IMR-90 (cell line): ENCODE data around the gene DHX40. TPM values are rescaled to one million over a fixed set of nuclear protein-coding genes. Genes with fewer than 3 reads are reported as not detected.

Source experiments
- ATAC-seq: fragments of 200-7000 bp; cut with Tn5 transposase; 2 replicates; pipeline ENCODE4 v1.9.1; 2020; ENCODE audit warnings: low read depth, mild to moderate bottlenecking, moderate library complexity
- BruUV-seq: library from RNA; stranded (reverse); fragments of 400-500 nt; replicated peaks from 2 replicates; lab custom pipeline; 2021; lab: Mats Ljungman, UMichigan
- CTCF ChIA-PET: fragments of 300-600 bp; formaldehyde crosslinking; extraction: SDS; loops from one replicate; lab custom pipeline; 2021; ENCODE audit warnings: antibody characterized with exemption; lab: Yijun Ruan, JAX
- POLR2A ChIA-PET: fragments of 300-600 bp; sonication (Branson Sonifier 250); formaldehyde crosslinking; loops from one replicate; lab custom pipeline; 2022; ENCODE audit warnings: antibody characterized with exemption; ENCODE audit not compliant: unreplicated experiment; lab: Charles Lee
- DNase-seq: peaks from one replicate; pipeline ENCODE4 v3.0.0; 2013
- H2AFZ ChIP-seq: replicated peaks from 2 replicates; pipeline ENCODE3; 2013; ENCODE audit warnings: low read length, mild to moderate bottlenecking; ENCODE audit not compliant: poor library complexity
- H2AK5ac ChIP-seq: 2 replicates; pipeline ENCODE4 v1.6.1; 2013; ENCODE audit warnings: low read depth, low read length, inconsistent platforms
- H2AK9ac ChIP-seq: replicated peaks from 2 replicates; pipeline ENCODE3; 2013; ENCODE audit warnings: mild to moderate bottlenecking, low read depth, low read length, moderate library complexity; ENCODE audit not compliant: poor library complexity
- H2BK120ac ChIP-seq: 2 replicates; pipeline ENCODE4 v1.6.1; 2013; ENCODE audit warnings: low read depth, low read length, inconsistent platforms
- H2BK15ac ChIP-seq: 3 replicates; pipeline ENCODE4 v1.6.1; 2013; ENCODE audit warnings: low read depth, low read length, inconsistent platforms
- H2BK20ac ChIP-seq: 2 replicates; pipeline ENCODE4 v1.6.1; 2013; ENCODE audit warnings: low read depth, mild to moderate bottlenecking, inconsistent platforms, low read length, moderate library complexity
- H2BK5ac ChIP-seq: 2 replicates; pipeline ENCODE4 v1.6.1; 2013; ENCODE audit warnings: mild to moderate bottlenecking, low read depth, low read length, inconsistent platforms; ENCODE audit not compliant: poor library complexity, severe bottlenecking
- H3K14ac ChIP-seq: replicated peaks from 2 replicates; pipeline ENCODE4 v1.6.1; 2013; ENCODE audit warnings: low read depth, low read length, inconsistent platforms
- H3K18ac ChIP-seq: 2 replicates; pipeline ENCODE4 v1.6.1; 2013; ENCODE audit warnings: low read depth, low read length, control low read depth
- H3K23ac ChIP-seq: 2 replicates; pipeline ENCODE4 v1.6.1; 2013; ENCODE audit warnings: low read depth, low read length, inconsistent platforms
- H3K27ac ChIP-seq: 2 replicates; pipeline ENCODE4 v1.5.1; 2013; ENCODE audit warnings: mild to moderate bottlenecking, control low read depth, low read length; ENCODE audit not compliant: insufficient read depth
- H3K27me3 ChIP-seq: 2 replicates; pipeline ENCODE4 v1.6.1; 2013; ENCODE audit warnings: low read length; ENCODE audit not compliant: control insufficient read depth, insufficient read depth
- H3K36me3 ChIP-seq: 2 replicates; pipeline ENCODE4 v1.6.1; 2013; ENCODE audit warnings: low read length, mixed read lengths; ENCODE audit not compliant: control insufficient read depth, insufficient read depth
- H3K4ac ChIP-seq: 2 replicates; pipeline ENCODE4 v1.6.1; 2013; ENCODE audit warnings: low read depth, low read length, inconsistent platforms
- H3K4me1 ChIP-seq: 2 replicates; pipeline ENCODE4 v1.6.1; 2013; ENCODE audit warnings: low read length, mixed read lengths; ENCODE audit not compliant: control insufficient read depth, insufficient read depth
- H3K4me2 ChIP-seq: 2 replicates; pipeline ENCODE4 v1.6.1; 2013; ENCODE audit warnings: low read depth, mild to moderate bottlenecking, control low read depth, low read length, moderate library complexity
- H3K4me3 ChIP-seq: 2 replicates; pipeline ENCODE4 v1.5.1; 2013; ENCODE audit warnings: low read depth, mild to moderate bottlenecking, control low read depth, low read length, moderate library complexity; ENCODE audit not compliant: insufficient read depth
- H3K56ac ChIP-seq: 2 replicates; pipeline ENCODE4 v1.6.1; 2013; ENCODE audit warnings: low read length, inconsistent platforms; ENCODE audit not compliant: insufficient read depth; ENCODE audit errors: extremely low read depth
- H3K79me1 ChIP-seq, 2 experiments: 2 replicates each; pipeline ENCODE4 v1.6.1; 2013; ENCODE audit warnings: low read length in 2 of 2, inconsistent platforms in 1 of 2, low read depth in 1 of 2
- H3K9ac ChIP-seq: 2 replicates; pipeline ENCODE4 v1.6.1; 2013; ENCODE audit warnings: low read depth, low read length, control low read depth
- H3K9me1 ChIP-seq: 2 replicates; pipeline ENCODE4 v1.6.1; 2013; ENCODE audit warnings: low read length, inconsistent platforms; ENCODE audit not compliant: insufficient read depth
- H3K9me3 ChIP-seq: 2 replicates; pipeline ENCODE4 v1.6.1; 2013; ENCODE audit warnings: low read length; ENCODE audit not compliant: control insufficient read depth, insufficient read depth
- H4K20me1 ChIP-seq: 2 replicates; pipeline ENCODE4 v1.6.1; 2013; ENCODE audit warnings: low read length, inconsistent platforms; ENCODE audit not compliant: insufficient read depth
- H4K5ac ChIP-seq: 2 replicates; pipeline ENCODE4 v1.6.1; 2013; ENCODE audit warnings: mild to moderate bottlenecking, low read depth, low read length, control low read depth
- H4K8ac ChIP-seq, 2 experiments: 2 replicates each; pipeline ENCODE4 v1.6.1; 2013; ENCODE audit warnings: low read depth in 2 of 2, low read length in 2 of 2, control low read depth in 1 of 2, inconsistent platforms in 1 of 2
- H4K91ac ChIP-seq: 2 replicates; pipeline ENCODE4 v1.6.1; 2013; ENCODE audit warnings: low read depth, low read length, inconsistent platforms; ENCODE audit not compliant: insufficient read depth
- CHD1 ChIP-seq: IDR thresholded peaks from 2 replicates; pipeline ENCODE4 v1.6.1; 2012; ENCODE audit warnings: low read depth, low read length, improper control_type of control experiment
- NFE2L2 ChIP-seq: fragments of 150-350 bp; IDR thresholded peaks from 2 replicates; pipeline ENCODE4 v1.6.1; 2016; ENCODE audit warnings: low read depth, mild to moderate bottlenecking, low read length
- WGBS, 2 experiments: methylation state at CpG; one replicate each; pipeline versions ENCODE4 v1.1.5 to v1.1.7; 2013; ENCODE audit warnings: missing lambda C conversion rate in 2 of 2; ENCODE audit not compliant: insufficient read length in 1 of 2; ENCODE audit errors: extremely low coverage in 2 of 2; 5-methylcytosine and 5-hydroxymethylcytosine counted together
- dilution Hi-C: fragments of 300-500 bp; cut with HindIII; formaldehyde crosslinking; loops from one replicate; pipeline ENCODE4 v1.14.3; 2018; ENCODE audit warnings: low sequenced_read_pairs; ENCODE audit not compliant: unreplicated experiment
- in situ Hi-C: fragments of 300-500 bp; cut with MboI; formaldehyde crosslinking; loops from 3 replicates; pipeline ENCODE4 v1.14.3; 2019; ENCODE audit warnings: low sequenced_read_pairs, inconsistent platforms, mixed read lengths
- intact Hi-C: fragments of 100-400 bp; cut with micrococcal nuclease; formaldehyde crosslinking; loops from 2 replicates; pipeline ENCODE4 v1.10.0; 2022
- polyA plus RNA-seq, 3 experiments: library from polyadenylated mRNA; depleted of rRNA; stranded (reverse); fragments of >200 nt; gene quantifications; 2 replicates each; pipeline ENCODE4 v1.2.3, GENCODE V29; 2012; ENCODE audit warnings: low replicate concordance in 1 of 3
- total RNA-seq: library from RNA; depleted of rRNA; stranded (reverse); fragments of >200 nt; gene quantifications from 2 replicates; pipeline ENCODE4 v1.2.3, GENCODE V29; 2012
- TF ChIP-seq, protein P1 (sequence below): conservative IDR thresholded peaks from 2 replicates; pipeline ENCODE4 v1.5.1; 2012; ENCODE audit warnings: mild to moderate bottlenecking, low read depth, low read length, improper control_type of control experiment
- TF ChIP-seq, protein P2 (sequence below): fragments of 150-350 bp; IDR thresholded peaks from 2 replicates; pipeline ENCODE4 v1.6.1; 2017; ENCODE audit warnings: mild to moderate bottlenecking, antibody characterized with exemption, low read length, low read depth

The DHX40 gene
- total and polyA plus RNA-seq, 2 of the 4 experiments (the other 2 are of a cell fraction), result 17.4 to 44.4 TPM

DNA sequence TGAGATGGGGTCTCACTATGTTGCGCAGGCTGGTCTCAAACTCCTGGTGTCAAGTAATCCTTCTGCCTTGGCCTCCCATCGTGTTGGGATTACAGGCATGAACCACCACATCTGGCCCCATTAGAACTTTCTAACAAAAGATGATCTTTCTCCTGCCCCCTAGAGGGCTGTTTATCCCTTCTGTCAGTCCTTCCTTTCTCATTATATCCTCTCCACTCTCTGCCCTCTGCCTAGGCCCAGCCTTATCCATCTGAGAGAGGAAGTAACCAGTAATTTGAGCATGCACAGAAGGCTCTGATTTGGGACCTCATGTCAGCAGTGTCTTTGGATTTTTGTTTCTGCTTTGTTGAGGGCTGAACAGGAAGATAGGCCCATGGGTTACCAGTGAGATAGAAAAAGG, 4.4 kb upstream of the DHX40 start:
- dilution Hi-C loops, result no loop called here
- no peak for ATAC-seq

More for the DNA sequence above, 4.4 kb upstream of the DHX40 start:
- Histone ChIP-seq H2BK5ac (no peak overlapping the region), H3K14ac (no peak overlapping the region), H4K5ac (no peak overlapping the region), H4K8ac (no peak overlapping the region), H3K9me3 (no peaks in the 10 kb centered on the region), H3K4me3 (no peak overlapping the region), H2BK15ac (no peak overlapping the region), H3K27ac (no peak overlapping the region), H3K27me3 (no peaks in the 10 kb centered on the region; the same call in none of the 2 replicates), H4K20me1 (no peaks in the 10 kb centered on the region), H3K4me2 (no peak overlapping the region), H2BK120ac (no peak overlapping the region), H2AFZ (no peak overlapping the region), H2AK9ac (no peak overlapping the region), H3K9ac (no peak overlapping the region), H3K4me1 (0 out of 2 replicates have a peak, but pooled peaks cover 2% of the 10 kb centered on the region), H3K9me1 (0 out of 2 replicates have a peak, but pooled peaks cover 2% of the 10 kb centered on the region), H3K18ac (no peak overlapping the region), H3K23ac (no peak overlapping the region), H2AK5ac (no peak overlapping the region), H4K91ac (no peak overlapping the region), H3K56ac (no peak overlapping the region), H2BK20ac (no peak overlapping the region), H3K4ac (no peak overlapping the region), H3K36me3 (no peaks in the 10 kb centered on the region), H3K79me1 (peaks cover 0 to 8% of the 10 kb centered on the region in 2 experiments; a peak in 2 of 4 replicates)
- DNase-seq, result peak; percentile 3
- intact Hi-C loops (no loop called here), in situ Hi-C loops (no loop called here)
- CTCF ChIA-PET, result interaction anchor here (1.1 kb wide), 1 partner anchor 262 kb away, joined by 3 read pairs; no protein-coding TSS in a partner anchor
- BruUV-seq, result no TSS peak
- no CpG with 5 or more reads among the region's 2 CpGs for WGBS, 2 experiments
- TF ChIP-seq, protein P1, sequence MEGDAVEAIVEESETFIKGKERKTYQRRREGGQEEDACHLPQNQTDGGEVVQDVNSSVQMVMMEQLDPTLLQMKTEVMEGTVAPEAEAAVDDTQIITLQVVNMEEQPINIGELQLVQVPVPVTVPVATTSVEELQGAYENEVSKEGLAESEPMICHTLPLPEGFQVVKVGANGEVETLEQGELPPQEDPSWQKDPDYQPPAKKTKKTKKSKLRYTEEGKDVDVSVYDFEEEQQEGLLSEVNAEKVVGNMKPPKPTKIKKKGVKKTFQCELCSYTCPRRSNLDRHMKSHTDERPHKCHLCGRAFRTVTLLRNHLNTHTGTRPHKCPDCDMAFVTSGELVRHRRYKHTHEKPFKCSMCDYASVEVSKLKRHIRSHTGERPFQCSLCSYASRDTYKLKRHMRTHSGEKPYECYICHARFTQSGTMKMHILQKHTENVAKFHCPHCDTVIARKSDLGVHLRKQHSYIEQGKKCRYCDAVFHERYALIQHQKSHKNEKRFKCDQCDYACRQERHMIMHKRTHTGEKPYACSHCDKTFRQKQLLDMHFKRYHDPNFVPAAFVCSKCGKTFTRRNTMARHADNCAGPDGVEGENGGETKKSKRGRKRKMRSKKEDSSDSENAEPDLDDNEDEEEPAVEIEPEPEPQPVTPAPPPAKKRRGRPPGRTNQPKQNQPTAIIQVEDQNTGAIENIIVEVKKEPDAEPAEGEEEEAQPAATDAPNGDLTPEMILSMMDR, result peak; percentile 25
- TF ChIP-seq CHD1 (no peak), NFE2L2 (no peak)
- TF ChIP-seq, protein P2, sequence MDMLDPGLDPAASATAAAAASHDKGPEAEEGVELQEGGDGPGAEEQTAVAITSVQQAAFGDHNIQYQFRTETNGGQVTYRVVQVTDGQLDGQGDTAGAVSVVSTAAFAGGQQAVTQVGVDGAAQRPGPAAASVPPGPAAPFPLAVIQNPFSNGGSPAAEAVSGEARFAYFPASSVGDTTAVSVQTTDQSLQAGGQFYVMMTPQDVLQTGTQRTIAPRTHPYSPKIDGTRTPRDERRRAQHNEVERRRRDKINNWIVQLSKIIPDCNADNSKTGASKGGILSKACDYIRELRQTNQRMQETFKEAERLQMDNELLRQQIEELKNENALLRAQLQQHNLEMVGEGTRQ, result no peak
- POLR2A ChIA-PET, result no interaction called here
